ENCODE results near the gene CERS3.

The CERS3 gene

GRCh38 chr15:100528833-100529428 lies at the start of gene CERS3:
CERS3 (minus strand) TSS chr15:100528950; CDS start chr15:100501849, 27,101 bp downstream.
- no peak for DNase-seq

- no peak for DNase-seq
These were observed 44.8 kb upstream of the CERS3 start for GRCh38 chr15:100573526-100573925.

GRCh38 chr15:100572362-100572983 lies 43.7 kb upstream of the CERS3 start:
- no peak for DNase-seq

- DNase-seq: no peak
These were observed 42.9 kb upstream of the CERS3 start for GRCh38 chr15:100571592-100572167.

GRCh38 chr15:100570735-100571313 lies 42.1 kb upstream of the CERS3 start:
- DNase-seq: no peak

DNA sequence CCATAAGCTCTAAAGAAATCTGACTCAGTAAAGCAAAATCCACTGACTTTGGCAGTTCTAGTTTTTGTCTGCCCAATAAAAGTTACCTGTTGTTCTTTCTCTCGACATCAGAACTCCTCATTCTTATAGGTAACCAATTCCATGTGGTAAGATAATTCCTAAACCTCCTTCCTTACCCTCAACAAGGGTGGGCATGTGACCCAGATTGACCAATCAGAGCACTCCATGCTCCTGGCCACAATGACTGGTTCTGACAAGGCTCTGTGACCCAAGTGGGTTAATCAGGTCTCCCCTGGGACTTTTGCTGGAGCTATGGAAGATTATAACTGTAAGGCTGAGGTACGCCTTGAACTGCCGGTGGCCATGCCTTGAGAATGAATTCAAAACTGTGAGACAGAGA lies 41.5 kb upstream of the CERS3 start:
- no peak for DNase-seq

- no peak for DNase-seq
These were observed 40.6 kb upstream of the CERS3 start for GRCh38 chr15:100569391-100569790.

DNA sequence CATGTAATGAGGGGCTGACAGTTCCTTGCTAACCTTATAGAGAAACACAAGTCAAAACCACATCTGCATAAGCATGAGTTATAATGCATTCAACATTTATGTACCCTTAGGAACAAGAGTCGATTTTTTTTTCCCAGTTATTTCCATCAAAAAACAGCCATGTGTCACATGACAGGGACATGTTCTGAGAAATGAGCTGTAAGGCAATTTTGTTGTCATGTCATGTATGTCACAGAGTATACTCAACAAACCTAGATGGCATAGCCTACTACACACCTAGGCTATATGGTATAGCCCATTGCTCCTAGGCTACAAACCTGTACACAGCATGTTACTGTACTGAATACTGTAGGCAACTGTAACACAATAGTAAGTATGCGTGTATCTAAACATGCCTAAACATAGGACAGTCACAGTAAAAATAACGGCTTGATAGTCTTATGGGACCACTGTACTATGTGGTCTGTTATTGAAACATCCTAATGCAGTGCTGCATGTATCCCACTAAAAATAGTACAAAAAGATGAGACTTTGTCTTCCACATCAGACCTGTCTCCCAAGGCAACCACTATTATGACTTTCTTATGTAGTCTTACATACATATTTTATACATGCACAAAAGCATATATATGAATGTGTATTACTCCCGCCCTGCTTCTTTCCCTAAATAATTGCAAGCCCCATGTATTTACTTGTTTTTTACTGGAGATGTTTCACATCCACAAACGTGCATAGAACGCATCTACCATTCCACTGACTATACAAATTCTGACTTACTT lies 38.3 kb upstream of the CERS3 start:
- no peak for DNase-seq

- DNase-seq: no peak
These were observed 36.8 kb upstream of the CERS3 start for GRCh38 chr15:100565591-100565990.

DNA sequence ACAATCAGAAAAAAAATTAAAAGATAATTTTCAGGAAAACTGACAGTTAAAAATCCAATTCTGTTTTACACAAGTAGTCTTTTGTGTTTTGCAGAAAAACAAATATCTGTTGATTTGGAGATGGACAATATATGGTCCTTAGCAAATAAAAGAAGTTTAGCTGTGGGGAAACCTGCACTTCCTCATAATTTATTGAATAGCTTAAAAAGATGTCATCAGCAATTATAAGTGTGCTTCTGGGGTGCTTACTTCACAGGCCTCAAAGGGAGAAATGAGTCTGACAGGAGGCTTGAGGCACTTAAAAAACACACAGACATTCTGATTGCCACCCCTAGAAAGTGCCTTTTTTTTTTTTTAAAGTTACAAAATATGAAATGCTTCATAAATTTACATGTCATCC lies 31.6 kb upstream of the CERS3 start:
- no peak for DNase-seq

DNA sequence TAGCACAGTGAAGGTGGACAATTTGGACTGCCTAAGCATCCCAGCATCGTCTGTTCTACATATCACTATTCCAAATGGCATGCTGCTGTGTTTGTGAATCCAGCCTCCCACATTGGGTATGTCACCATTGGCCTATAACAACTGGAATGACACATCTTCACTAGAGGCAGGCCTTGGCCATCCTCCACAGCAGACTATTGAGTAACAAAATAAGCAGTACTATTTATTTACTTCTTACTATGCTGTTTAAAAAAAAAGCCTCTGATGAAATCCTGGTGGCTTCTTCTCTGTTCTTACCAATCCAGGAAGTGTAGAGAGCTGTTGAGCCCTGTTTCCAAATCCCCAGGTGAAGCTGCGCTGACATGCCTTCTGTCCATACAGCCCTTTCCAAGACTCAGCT lies 30.6 kb upstream of the CERS3 start:
- no peak for DNase-seq

DNA sequence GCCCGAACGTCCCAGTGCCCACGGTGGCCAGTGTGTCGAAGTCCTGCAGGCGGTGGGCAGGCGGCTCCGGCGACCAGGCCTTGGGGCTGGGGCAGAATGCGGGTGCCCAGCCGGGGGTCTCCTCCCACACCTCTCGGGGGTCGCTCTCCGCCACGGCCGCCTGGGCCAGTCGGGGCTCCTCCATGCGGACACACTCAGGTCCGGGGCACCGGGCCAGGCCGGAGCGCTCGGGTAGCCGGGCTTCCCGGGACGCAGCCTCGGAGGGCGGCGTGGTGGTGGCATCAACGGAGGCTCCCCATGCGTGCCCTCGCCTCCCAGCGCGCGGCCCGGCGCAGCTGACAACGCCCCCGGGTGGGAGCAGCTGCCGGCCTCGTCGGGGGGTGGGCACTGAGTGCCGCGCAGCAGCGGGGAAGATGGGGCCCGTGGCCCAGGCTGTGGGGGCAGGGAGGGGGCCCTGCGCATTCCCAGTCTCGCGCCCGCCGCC lies 30.1 kb upstream of the CERS3 start:
- no peak for DNase-seq

DNA sequence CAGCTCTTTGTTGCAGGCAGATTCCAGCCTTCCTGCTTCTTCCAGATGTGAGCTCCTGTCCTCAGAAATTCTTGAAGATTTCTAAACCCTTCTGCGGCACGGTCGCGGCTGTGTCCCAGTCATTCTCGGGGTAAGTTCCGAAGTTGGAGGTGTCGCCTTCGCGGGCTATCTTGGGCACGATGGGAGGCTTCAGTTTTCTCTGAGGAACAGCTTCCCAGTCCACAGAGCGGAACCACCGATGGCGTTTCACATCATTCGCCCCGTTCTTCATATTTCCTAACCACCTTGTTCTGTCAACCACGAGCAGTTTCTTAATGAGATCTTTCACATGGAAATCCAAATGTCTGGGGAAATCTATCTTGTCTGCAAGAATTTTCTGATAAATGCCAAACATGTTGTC lies 24.7 kb upstream of the CERS3 start:
- DNase-seq: no peak

DNA sequence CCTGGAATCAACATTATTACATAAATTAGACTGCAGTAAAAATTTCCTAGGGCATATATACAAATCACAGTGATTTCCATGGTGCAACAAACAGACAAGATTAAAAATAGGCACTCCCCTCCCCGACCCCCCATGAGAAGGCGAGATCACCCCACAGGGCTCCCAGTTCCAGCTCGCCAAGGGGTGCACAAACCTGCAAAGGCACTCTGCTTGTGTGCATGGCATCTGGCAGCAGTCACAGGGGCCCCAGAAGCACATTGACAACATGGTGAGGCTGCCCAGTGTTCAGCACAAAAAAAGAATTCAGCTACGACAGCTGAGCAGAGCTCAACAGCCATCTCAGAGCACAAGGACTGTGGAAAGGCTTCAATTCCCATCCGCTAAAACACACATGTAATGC lies 19.2 kb upstream of the CERS3 start:
- DNase-seq: no peak

- no peak for DNase-seq
These were observed 16.2 kb upstream of the CERS3 start for GRCh38 chr15:100544946-100545345.

GRCh38 chr15:100544338-100544841 lies 15.6 kb upstream of the CERS3 start:
- no peak for DNase-seq

DNA sequence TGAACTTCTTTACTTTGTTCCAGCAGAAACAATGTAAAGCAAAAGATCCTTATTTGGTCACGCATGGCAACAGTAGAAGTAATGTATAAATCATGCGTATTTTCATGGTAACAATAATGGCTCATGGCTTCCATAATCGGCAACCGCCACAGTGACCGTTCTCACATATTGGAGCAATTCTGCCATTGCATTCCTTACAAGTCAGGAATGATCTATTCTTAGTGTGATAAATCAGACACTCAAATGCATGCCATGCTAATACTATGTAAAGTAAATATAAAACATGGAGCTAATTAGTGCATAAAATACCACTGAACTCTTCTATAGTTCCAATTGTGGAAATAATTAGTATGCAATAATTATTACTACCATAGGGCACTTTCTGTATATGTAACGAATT lies 13.5 kb upstream of the CERS3 start:
- no peak for DNase-seq

GRCh38 chr15:100537331-100537730 lies 8.6 kb upstream of the CERS3 start:
- no peak for DNase-seq

DNA sequence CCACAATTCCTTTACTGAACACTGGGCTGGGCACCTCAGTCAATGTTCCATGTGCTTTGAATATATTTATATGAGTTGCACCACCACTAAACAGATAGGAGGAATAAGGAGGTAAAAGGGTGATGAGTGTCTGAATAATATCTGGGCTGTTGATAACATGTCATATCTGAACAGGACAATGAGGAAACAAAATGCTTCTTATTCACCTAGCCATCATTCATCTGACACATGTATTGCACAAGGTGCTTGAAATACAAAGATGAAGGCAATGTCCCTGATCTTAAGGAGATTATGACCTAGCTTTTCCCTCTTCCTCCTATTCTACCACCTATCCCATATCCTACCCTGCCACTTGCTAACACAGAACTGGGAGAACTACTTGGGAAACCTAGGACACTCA lies 8.0 kb upstream of the CERS3 start:
- no peak for DNase-seq

- no peak for DNase-seq
These were observed 5.1 kb upstream of the CERS3 start for GRCh38 chr15:100533886-100534285.

- DNase-seq: no peak
These were observed 3.1 kb upstream of the CERS3 start for GRCh38 chr15:100531823-100532327.

DNA sequence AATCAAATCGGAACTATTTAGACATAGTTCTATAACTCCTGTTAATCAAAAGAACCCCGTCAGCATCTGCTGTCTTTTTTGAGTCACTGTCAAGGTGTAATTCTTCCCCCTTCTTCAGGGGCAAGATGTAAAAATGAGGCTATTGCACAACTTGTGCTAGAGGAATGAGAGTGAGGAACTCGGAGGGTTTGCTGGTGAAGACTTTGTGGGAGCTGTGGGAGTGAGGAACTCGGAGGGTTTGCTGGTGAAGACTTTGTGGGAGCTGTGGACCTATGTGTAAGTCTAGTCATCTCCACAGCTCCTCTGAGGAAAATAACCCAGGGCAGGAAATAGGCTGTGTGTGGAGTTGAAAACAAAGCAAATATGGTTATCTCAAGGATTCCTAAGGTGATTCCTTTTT lies 2.5 kb upstream of the CERS3 start:
- no peak for DNase-seq

DNA sequence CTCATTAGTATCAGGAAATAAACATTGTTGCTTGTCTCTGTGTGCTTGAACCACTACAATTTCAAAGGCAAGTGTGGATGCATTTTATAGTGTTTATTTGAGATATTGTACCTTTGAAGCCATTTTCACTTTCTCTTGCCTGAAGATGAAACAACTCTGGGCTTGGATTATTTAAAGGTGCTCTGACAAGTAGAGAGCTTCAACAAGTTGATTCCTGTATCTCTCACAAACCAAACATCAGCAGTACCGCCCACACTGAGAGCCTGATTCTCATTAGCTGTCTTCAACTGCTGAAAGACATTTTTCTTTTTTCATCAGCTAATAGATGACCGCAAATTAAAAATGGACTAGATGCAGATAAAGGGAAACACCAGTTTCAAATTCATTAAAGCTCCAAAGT lies 806 bp upstream of the CERS3 start:
- DNase-seq: no peak
